Measurements from ENCODE around the gene ANK3.
"Not testable (repeated sequence)": the region's sequence is repeated elsewhere in the genome, so short reads cannot be mapped to it uniquely, and the experiment has no call there.

- TF ChIP-seq, protein P1, sequence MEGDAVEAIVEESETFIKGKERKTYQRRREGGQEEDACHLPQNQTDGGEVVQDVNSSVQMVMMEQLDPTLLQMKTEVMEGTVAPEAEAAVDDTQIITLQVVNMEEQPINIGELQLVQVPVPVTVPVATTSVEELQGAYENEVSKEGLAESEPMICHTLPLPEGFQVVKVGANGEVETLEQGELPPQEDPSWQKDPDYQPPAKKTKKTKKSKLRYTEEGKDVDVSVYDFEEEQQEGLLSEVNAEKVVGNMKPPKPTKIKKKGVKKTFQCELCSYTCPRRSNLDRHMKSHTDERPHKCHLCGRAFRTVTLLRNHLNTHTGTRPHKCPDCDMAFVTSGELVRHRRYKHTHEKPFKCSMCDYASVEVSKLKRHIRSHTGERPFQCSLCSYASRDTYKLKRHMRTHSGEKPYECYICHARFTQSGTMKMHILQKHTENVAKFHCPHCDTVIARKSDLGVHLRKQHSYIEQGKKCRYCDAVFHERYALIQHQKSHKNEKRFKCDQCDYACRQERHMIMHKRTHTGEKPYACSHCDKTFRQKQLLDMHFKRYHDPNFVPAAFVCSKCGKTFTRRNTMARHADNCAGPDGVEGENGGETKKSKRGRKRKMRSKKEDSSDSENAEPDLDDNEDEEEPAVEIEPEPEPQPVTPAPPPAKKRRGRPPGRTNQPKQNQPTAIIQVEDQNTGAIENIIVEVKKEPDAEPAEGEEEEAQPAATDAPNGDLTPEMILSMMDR (IDR thresholded peaks at IDR 0.05; ENCODE audit: extremely low read depth in 1 of 2, insufficient read depth in 1 of 2, low read depth in 1 of 2, low read length in 2 of 2) = not testable (repeated sequence)
- TF ChIP-seq FOS (IDR thresholded peaks at IDR 0.05; ENCODE audit: borderline replicate concordance, insufficient read depth, low read length); POLR2A (IDR thresholded peaks at IDR 0.05; ENCODE audit: low read depth, low read length); MAX (IDR thresholded peaks at IDR 0.05; ENCODE audit: insufficient read depth, insufficient read length): not testable (repeated sequence)
These were observed 97.1 kb downstream of the ANK3 start for GRCh38 chr10:60292536-60292935.
